NCI-H1417 treated with DMSO at 0.1 percent for 48 hours (cell line): ENCODE measurements around the gene GTF2IRD1.
"Not testable (repeated sequence)": the region's sequence is repeated elsewhere in the genome, so short reads cannot be mapped to it uniquely, and the experiment has no call there.

Experiments
- DNase-seq: peaks from one replicate; lab custom pipeline; 2025; lab: John Stamatoyannopoulos, UW

The GTF2IRD1 gene, protein sequence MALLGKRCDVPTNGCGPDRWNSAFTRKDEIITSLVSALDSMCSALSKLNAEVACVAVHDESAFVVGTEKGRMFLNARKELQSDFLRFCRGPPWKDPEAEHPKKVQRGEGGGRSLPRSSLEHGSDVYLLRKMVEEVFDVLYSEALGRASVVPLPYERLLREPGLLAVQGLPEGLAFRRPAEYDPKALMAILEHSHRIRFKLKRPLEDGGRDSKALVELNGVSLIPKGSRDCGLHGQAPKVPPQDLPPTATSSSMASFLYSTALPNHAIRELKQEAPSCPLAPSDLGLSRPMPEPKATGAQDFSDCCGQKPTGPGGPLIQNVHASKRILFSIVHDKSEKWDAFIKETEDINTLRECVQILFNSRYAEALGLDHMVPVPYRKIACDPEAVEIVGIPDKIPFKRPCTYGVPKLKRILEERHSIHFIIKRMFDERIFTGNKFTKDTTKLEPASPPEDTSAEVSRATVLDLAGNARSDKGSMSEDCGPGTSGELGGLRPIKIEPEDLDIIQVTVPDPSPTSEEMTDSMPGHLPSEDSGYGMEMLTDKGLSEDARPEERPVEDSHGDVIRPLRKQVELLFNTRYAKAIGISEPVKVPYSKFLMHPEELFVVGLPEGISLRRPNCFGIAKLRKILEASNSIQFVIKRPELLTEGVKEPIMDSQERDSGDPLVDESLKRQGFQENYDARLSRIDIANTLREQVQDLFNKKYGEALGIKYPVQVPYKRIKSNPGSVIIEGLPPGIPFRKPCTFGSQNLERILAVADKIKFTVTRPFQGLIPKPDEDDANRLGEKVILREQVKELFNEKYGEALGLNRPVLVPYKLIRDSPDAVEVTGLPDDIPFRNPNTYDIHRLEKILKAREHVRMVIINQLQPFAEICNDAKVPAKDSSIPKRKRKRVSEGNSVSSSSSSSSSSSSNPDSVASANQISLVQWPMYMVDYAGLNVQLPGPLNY

DNA sequence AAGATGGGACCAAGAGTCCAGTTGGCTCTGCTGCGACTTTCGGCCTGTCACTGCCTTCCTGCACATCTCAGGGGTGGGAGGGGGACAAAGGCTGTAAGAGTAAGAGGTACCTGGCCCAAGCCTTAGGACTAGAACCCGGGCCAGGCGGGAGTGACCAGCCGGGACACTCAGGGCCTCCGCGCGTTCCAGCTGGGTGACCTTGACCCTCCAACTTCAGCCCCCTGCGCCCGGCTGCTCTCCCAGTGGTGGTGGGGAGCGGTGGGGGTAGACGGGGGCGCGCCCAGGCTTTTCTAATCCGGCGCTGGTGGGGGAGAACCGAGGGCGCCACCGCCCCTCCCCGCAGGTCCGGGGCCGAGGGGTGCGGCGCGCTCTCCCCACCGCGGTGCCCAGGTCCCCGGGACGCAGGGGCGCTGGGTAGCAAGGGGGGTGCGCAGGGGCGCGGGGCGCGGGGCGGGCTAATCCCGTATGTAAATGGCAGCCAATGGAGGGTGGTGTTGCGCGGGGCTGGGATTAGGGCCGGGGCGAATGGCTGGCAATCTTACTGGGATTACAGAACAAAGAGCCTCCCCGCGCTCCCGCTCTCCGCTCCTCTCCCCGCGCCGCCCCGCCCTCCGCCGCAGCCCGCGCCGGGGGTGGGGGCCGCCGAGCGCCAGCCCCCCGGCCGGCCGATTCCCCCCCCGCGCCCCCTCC is at the start of gene GTF2IRD1:
Gene GTF2IRD1, plus strand, starts transcription at position 585 of the 690 bp plus-strand sequence. CDS start 54,175 bp downstream, outside the sequence.
- DNase-seq: peak; percentile 30

DNA sequence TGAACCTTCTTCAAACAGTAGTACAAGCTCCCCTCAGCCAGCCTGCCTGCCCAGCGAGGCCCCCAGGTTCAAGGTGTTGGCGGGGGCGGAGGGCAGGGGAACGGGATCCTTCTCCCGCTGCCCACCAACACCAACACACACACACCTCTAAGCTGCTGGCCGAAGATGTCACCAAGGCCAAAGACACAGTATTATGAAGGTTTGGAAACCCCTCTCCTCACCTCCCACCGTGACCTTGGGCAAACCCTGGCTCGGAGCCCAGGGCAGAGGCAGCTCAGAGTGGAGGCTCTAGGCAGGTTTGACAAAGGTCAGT is 49.4 kb upstream of the GTF2IRD1 start:
- DNase-seq: no peak

DNA sequence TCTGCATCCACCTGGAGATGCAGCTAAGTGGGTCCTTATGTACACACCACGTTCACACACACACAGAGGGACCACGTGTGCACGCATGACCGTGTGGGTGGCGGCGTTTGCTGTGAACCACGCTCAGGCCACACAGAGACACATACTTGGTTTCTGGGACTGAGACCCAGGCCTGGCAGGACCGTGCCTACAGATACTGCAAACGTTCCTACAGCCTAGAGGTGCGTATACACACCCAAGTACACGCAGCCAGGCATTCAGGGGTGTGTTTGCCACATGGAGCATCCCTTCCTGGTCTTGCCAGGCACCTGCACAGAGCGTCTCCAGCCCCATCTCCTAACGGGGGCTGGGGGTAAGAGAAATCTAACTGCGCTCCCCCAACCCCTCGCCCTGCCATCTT is 49.0 kb upstream of the GTF2IRD1 start:
- no peak for DNase-seq

DNA sequence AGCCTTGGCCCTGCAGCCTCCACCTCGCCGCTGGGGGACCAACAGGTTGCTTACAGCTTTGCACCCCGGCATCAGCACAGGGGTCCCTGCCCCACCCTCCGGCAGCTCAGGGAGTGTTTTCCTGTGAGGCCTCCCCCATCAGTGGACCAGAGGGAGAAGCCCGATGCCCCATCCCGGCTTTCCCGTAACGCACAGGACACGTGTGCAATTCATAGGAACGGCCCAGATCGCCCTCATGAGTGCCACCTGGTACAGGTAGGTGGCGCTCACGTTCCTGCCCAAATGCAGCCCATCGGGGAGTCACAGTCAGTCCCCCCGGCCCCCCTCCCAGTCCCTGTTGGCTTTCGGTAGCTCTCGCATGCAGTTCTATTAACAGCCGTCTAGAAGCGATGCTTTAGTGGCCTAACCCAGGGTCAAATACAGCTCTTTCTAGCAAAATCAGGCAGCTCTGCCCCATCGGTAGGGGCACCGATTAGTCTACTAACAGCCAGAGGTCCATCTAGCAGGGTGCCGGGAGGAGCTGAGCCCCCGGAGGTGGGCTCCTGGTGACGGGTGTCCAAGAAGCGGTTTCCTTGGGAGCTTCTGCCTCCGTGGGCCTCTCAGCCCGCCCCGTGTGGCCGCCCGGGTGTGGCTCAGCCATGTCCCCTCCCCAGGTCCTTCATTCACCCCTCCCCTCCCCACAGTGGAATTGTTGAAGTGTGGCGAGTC is 48.4 kb upstream of the GTF2IRD1 start:
- DNase-seq: no peak

DNA sequence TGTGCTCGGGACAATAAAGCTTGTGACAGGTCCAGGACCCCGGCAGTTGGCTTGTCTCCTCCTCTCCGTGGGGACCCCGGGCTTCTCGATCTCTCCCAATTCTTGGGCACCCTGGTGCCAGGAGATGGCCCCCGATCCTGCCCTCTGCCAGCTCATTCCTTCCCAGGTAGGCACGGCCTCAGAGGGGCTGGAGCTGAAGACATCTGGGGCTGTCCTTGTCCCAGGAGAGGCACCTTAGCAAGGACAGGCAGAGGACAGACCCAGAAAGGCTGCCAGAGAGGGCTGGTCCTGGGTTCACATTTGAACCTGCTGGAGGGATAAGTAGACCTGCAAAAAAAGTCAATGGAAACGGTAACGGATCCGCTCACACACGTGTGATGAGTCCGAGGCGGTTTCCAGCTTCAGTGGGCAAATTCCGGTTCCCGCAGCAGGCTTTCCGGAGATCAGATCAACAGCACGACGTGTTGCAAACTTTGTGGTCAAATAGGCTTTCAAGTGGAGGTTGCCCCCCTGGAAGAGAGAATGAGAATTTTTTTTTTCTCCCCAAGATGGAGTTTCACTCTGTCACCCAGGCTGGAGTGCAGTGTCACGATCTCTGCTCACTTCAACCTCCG is 47.7 kb upstream of the GTF2IRD1 start:
- DNase-seq: no peak

DNA sequence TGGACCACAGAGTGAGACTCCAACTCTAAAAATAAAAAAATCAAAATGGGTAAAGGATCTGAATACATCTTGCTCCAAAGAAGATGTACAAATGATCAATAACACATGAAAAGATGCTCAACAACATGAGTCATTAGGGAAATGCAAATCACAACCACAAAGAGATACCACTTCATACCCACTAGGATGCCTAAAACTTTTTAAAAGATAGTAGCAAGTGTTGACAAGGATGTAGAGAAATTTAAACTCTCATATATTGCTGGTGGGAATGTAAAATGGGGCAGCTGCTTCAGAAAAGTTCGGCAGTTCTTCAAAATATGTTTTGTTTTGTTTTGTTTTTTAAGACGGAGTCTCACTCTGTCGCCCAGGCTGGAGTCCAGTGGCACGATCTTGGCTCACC is 45.7 kb upstream of the GTF2IRD1 start:
- DNase-seq: no peak

DNA sequence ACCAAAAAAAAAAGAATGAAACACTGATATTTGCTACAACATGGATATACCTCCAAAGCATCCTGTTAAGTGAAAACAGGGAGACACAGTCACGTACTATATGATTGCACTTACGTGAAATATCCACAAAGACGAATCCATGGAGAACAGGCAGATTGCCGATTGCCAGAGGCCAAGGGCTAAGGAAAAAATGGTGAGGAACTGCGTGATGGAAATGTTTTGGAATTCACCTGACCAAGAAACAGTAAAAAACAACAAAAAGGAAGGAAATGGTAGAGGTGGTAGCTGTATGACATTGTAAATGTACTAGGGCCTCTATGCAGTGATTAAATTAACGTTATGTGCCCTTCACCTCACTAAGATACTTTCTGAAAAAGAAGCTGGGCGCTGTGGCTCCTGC is 44.1 kb upstream of the GTF2IRD1 start:
- DNase-seq: no peak

DNA sequence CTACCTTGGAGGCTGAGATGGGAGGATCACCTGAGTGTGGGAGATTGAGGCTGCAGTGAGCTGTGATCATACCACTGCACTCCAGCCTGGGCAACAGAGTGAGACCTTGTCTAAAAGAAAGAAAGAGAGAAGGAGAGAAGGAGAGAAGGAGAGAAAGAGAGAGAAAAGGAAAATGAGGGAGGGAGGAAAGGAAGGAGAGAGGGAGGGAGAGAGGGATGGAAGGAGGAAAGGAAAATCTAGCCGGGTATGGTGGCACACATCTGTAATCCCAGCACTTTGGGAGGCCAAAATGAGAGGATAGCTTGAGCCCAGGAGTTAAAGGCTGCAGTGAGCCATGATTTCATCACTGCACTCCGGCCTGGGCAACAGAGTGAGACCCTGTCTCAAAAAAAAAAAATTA is 42.9 kb upstream of the GTF2IRD1 start:
- DNase-seq: no peak

DNA sequence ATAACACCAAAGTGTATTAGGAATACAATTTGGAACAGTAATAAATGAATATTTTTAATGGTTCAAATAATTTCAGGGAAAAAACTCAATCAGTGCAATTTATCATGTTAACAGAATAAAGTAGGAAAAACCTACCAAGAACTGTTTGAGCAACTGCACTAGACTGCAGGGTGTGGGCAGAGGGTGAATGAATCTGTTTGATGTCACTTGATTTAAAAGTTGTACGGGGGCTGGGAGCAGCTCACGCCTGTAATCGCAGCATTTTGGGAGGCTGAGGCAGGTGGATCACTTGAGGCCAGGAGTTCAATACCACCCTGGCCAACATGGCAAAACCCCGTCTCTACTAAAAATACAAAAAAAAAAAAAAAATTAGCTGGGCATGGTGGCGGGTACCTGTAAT is 42.1 kb upstream of the GTF2IRD1 start:
- DNase-seq: not testable (repeated sequence)

DNA sequence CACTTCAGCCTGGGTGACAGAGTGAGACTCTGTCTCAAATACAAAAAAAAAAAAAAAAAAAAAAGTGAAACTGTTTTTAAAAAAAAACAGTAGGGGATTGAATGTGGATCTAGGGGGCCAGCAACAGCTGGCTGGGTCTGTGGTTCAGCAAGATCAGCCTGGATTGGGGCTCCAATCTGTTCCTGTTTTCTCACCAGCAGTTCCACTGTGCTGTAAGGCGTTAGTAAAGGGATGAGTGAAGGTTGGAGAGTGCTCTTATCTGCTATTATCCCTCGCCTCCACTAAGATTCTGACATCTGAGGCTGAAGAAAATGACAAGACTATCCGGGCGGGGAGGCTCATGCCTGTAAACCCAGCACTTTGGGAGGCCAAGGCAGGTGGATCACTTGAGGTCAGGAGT is 41.6 kb upstream of the GTF2IRD1 start:
- DNase-seq: no peak

DNA sequence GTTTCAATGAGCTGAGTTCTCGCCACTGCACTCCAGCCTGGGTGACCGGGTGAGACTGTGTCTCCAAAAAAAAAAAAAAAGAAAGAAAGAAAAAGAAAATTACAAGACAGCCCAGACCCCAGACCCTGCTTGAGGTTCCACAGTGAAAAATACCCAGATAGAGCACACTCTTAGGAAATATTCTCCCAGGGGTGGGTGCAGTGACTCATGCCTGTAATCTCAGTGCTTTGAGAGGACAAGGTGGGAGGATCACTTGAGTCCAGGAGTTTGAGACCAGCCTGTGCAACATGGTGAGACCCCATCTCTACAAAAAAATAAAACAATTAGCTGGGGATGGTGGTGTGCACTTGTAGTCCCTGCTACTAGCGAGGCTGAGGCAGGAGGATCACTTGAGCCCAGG is 41.1 kb upstream of the GTF2IRD1 start:
- DNase-seq: no peak

DNA sequence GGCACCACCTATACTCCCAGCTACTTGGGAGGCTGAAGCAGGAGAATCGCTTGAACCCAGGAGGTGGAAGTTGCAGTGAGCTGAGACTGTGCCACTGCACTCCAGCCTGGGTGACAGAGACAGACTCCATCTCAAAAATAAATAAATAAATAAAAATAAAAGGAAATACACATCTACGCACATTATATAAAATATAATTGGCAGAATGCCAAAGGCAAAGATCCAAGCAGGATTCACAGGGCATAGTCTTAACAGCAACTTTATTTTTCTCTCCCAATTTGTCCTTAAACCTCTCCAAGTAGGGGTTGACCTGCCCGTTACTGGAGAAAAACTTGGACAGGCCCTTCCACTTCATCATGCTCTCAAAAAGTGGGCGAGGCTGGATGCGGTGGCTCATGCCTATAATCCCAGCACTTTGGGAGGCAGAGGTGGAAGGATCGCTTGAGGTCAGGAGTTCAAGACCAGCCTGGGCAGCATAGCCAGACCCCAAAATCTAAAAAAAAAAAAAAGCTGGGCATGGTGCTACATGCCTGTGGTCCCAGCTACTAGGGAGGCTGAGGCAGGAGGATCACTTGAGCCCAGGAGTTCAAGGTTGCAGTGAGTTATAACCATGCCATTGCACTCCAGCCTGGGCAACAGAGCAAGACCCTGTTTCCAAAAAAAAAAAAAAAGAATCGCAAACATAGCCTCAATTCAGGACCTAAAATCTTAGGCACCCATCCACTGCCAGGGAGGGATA is 38.9 kb upstream of the GTF2IRD1 start:
- DNase-seq: not testable (repeated sequence)

DNA sequence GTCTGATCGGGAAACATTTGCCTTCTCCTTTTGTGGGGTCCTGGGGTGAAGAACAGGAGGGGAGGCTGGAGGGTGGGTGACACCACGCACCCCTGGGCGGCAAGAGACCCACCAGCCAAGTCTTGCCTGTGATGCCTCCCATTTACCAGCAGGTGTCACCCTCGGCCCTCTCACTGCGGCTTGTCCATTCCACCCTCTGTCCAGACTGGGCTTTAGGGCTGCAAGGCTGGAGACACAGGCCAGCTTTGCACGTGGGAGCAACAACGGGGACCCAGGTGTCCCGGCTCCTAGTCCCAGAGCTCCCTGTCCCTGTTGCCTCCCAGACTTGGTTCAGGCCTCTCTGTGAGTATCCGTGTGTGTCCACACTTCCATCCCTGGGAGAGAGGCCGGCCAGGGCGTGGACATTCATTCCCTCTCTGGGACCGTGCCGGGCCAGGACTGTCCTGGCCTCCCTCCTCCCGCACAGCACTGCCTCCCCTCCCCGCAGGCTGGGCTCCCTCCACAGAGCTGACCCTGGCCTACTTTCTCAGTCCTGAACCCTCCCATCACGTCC is 36.2 kb upstream of the GTF2IRD1 start:
- DNase-seq: no peak

DNA sequence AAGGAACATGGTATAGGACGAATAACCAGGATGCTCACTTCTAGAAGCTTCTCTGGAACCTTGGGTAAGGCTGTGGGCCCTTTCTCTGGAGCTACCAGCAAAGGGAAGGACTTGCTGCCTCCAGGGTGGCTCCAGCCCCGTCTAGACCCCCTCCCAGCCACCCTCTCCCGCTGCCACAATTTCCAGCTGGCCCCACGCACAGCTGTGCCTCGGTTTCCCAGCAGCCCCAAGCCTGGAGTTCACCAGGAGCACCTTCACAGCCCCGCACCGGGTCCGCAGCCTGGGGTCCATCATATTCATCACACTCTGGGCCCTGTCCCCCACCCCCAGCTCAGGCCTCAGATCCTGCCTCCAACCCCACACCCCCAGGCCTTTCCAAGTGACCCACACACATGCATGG is 35.6 kb upstream of the GTF2IRD1 start:
- DNase-seq: no peak

DNA sequence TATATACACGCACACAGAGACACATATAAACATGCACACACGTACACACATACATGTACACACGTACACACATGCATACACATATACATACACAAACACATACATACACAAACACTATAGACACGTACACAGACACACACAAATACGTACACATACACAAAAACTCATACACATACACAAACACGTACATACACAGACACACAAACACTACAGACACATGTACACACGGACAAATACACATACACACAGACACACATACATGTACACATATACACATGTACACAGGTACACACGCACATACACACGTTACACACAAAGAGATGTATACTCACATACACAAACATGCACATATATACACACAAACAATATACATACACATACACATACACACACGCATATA is 35.2 kb upstream of the GTF2IRD1 start:
- DNase-seq: no peak

DNA sequence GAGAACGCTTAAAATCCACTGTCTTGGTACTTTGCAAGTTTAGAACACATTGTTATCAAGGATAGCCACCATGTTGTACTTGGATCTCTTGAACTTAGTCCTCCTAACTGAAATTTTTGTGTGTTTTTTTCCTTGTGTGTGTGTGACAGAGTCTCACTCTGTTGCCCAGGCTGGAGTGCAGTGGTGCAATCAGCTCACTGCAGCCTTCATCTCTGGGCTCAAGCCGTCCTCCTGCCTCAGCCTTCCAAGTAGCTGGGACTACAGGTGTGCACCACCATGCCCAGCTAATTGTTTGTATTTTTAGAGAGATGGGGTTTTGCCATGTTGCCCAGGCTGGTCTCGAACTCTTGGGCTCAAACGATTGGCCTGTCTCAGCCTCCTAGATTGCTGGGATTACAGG is 34.5 kb upstream of the GTF2IRD1 start:
- not testable (repeated sequence) for DNase-seq

DNA sequence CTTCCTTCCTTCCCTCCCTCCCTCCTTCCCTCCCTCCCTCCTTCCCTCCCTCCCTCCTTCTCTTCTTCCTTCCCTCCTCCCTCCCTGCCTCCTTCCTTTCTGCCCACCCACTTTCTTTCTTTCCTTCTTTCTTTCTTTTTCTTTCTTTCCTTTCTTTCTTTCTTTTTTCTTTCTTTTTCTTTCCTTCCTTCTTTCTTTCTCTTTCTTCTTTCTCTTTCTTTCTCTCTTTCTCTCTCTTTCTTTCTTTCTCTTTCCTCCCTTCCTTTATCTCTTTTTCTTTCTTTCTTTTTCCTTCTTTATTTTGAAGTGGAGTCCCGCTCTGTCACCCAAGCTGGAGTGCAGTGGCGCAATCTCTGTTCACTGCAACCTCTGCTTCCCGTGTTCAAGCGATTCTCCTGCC is 33.7 kb upstream of the GTF2IRD1 start:
- DNase-seq: no peak

DNA sequence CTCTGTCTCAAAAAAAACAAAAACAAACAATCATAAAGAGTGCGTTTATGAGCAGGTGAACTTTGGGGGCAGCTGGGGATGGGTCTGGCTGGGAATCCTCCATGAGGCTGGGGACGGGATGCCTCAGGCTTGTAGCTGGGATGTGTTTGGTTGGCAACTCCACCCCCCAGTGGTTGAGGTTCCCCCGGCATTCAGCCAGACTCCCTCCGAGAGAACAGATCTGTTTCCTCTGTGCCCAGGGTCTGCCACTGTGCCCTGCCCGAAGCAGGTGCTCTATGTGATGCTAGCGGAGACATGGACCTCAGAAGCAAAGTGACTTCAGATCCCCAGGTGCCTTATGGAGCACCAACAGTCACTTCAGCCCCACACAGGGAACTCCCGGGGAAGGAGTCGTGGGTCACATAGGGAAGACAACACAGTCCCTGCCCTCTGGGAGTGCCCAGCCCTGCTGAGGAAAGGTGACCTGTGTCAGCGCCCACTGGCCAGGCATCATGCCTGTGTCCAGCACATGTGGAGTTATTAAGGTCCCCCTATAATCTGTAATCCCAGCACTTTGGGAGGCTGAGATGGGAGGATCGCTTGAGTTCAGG is 29.3 kb upstream of the GTF2IRD1 start:
- DNase-seq: no peak

DNA sequence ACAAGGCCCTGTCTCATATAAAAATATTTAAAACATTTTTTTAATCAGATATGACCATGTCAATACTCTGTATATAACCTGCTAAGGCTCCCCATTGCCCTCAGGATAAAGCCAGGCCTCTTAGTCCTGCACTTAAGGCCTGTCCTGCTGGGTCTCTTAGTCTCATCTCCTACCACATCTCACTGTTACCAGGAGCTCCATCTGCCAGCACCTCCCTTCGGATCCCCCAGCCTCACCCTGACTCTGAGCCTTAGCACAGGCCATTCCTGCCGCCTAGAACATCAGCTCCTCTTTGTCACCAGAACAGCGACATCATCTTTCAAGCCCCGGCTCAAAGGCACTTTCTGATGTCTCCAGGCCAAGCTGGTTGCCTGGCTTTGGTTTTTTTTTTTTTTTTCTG is 25.7 kb upstream of the GTF2IRD1 start:
- no peak for DNase-seq

DNA sequence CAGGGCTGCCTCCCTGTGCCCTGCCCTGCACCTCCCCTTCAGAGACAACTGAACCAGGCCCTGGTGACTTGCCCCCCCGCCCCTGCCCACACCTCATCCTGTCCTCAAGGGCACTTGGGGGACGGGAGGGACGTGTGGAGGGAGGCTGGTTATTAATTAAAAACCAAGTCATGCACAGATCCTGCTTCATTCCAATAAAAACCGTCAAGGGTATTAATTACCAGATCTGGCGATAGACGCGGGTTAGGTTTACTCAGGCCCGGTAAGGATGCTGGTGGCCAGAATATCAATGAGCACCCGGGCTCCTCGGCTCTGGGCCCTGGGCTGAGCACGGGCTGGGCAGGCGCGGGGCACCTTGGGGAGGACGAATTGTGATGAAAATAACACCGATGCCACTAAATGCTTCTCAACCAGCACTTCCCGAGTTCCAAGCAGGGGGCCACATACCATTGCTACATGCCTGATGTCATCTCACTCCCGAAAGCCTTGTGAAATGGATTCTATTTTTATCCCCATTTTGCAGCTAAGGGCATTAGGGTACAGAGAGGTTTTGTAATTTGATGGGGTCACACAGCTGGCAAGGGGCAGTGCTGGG is 24.5 kb upstream of the GTF2IRD1 start:
- no peak for DNase-seq
